Measurements from ENCODE around the gene TRPM2. TPM values are rescaled to one million over a fixed set of nuclear protein-coding genes. Genes with fewer than 3 reads are reported as not detected.

Gene TRPM2
- total and polyA plus RNA-seq, 2 of the 8 experiments (the other 6 are each of a cell fraction or from before 2014, with no cell fraction given): 0.27 to 0.28 TPM

- H3K9me3 ChIP-seq (ENCODE audit: insufficient read depth in 2 of 2, low read depth in 1 of 2, low read length in 1 of 2): peaks cover 6 to 14% of the 10 kb centered on the region in 2 experiments; a peak in 3 of 4 replicates
- no peak overlapping the region for H3K14ac ChIP-seq (ENCODE audit: insufficient read length)
- no peak overlapping the region for H3K18ac ChIP-seq (ENCODE audit: extremely low read depth, low read length)
- no peak for FAIRE-seq
- no peak overlapping the region for H2BK20ac ChIP-seq (ENCODE audit: low read length)
- H2BK12ac ChIP-seq (ENCODE audit: low read depth, low read length): no peak overlapping the region
- no peak overlapping the region for H3K56ac ChIP-seq (replicated peaks; ENCODE audit: insufficient read length, low read depth, low read length)
- no peak overlapping the region for H3K9ac ChIP-seq (replicated peaks in 1 of 4; ENCODE audit: extremely low read depth in 1 of 4, low read depth in 3 of 4, low read length in 3 of 4)
- no peak overlapping the region for H3K4me3 ChIP-seq (ENCODE audit: extremely low read depth in 1 of 4, insufficient read depth in 2 of 4, low read depth in 3 of 4, low read length in 4 of 4)
- H3K79me1 ChIP-seq (ENCODE audit: low read depth, low read length): no peaks in the 10 kb centered on the region
- H3K23me2 ChIP-seq (ENCODE audit: low read depth, low read length): peaks cover 3% of the 10 kb centered on the region; the same call in 1 of the 2 replicates
- TF ChIP-seq SIRT6 (IDR thresholded peaks at IDR 0.05; ENCODE audit: low read length): no peak
- TF ChIP-seq SUZ12 (IDR thresholded peaks at IDR 0.05; ENCODE audit: low read length): no peak
- TF ChIP-seq RBBP5 (IDR thresholded peaks at IDR 0.05; ENCODE audit: borderline replicate concordance, low read depth, low read length): no peak
- no peak for TF ChIP-seq CEBPB (IDR thresholded peaks at IDR 0.05; ENCODE audit: low read depth, low read length)
- no peak for TF ChIP-seq TBP (IDR thresholded peaks at IDR 0.05; ENCODE audit: low read depth, low read length)
- no peak for TF ChIP-seq POLR2AphosphoS5 (IDR thresholded peaks at IDR 0.05; ENCODE audit: low read depth, low read length)
- H2AK5ac ChIP-seq (ENCODE audit: low read depth, low read length): no peak overlapping the region
- no peak overlapping the region for H4K91ac ChIP-seq (replicated peaks; ENCODE audit: insufficient read length, low read length)
- ChIA-PET POLR2A (ENCODE audit: partially characterized antibody) (no interaction called here), CTCF (ENCODE audit: partially characterized antibody) (interaction anchor here (0.6 to 1.1 kb wide), 2 partner anchors 10 to 108 kb away, joined by 3 read pairs; no protein-coding TSS in a partner anchor)
- no peaks in the 10 kb centered on the region for H3K36me3 ChIP-seq (ENCODE audit: control insufficient read depth in 2 of 4, insufficient read depth in 4 of 4, low read length in 3 of 4)
- 84% methylated on average over 6 of the region's 6 CpGs; no CpG with 5 or more reads in 1 of the 2 experiments for WGBS, 2 experiments (ENCODE audit: extremely low coverage in 1 of 2, insufficient coverage in 1 of 2, insufficient read length in 1 of 2, insufficient replicate concordance in 2 of 2, low coverage in 1 of 2, low lambda C conversion rate in 2 of 2, missing lambda C conversion rate in 1 of 2)
- peaks cover 0 to 20% (median 15%) of the 10 kb centered on the region in 4 experiments; a peak in 6 of 7 replicates for H3K27me3 ChIP-seq (replicated peaks in 1 of 4; ENCODE audit: control insufficient read depth in 3 of 4, extremely low read depth in 1 of 4, insufficient read depth in 3 of 4, low read length in 3 of 4)
- no peak overlapping the region for H3K23ac ChIP-seq (ENCODE audit: insufficient read length)
- H3K4ac ChIP-seq (replicated peaks; ENCODE audit: insufficient read length, low read depth, low read length): no peak overlapping the region
- H3K4me2 ChIP-seq (ENCODE audit: insufficient read depth in 1 of 2, low read depth in 2 of 2, low read length in 2 of 2): no peak overlapping the region
- H4K5ac ChIP-seq (ENCODE audit: insufficient read length, low read depth, low read length): no peak overlapping the region
- H2BK15ac ChIP-seq (ENCODE audit: low read length): no peak overlapping the region
- no peaks in the 10 kb centered on the region for H4K20me1 ChIP-seq (replicated peaks in 1 of 2; ENCODE audit: control insufficient read depth in 1 of 2, insufficient read depth in 2 of 2, low read length in 2 of 2)
- H2BK5ac ChIP-seq (ENCODE audit: low read depth, low read length): no peak overlapping the region
- no peak for DNase-seq (ENCODE audit: low read depth in 1 of 2, low spot score in 2 of 2)
- no peak overlapping the region for H3K27ac ChIP-seq (ENCODE audit: low read depth, low read length)
- peaks cover 0 to 12% (median 7%) of the 10 kb centered on the region in 4 experiments; a peak in 6 of 7 replicates for H3K4me1 ChIP-seq (replicated peaks in 1 of 4; ENCODE audit: control insufficient read depth in 3 of 4, insufficient read depth in 4 of 4, low read length in 3 of 4)
- no peak overlapping the region for H2BK120ac ChIP-seq (replicated peaks; ENCODE audit: low read depth, low read length)
- H2AFZ ChIP-seq (ENCODE audit: low read length): no peak overlapping the region
- H3K79me2 ChIP-seq (ENCODE audit: control insufficient read depth in 1 of 2, insufficient read depth in 2 of 2, low read length in 2 of 2): no peaks in the 10 kb centered on the region
- no peak overlapping the region for H4K8ac ChIP-seq (ENCODE audit: extremely low read depth, insufficient read depth, low read length)
These were observed 18.2 kb downstream of the TRPM2 start for GRCh38 chr21:44371596-44371995.

All from H1 (cell line).